GM06990 (cell line): ENCODE measurements around the gene SLC7A10.

Experiments
- DNase-seq: peaks from one replicate; pipeline ENCODE4 v3.0.0-alpha.2; 2011; ENCODE audit not compliant: insufficient read length; ENCODE audit errors: extremely low read depth
- H3K27me3 ChIP-seq: replicated peaks from 2 replicates; pipeline ENCODE4 v1.6.0; 2011; ENCODE audit warnings: low read length; ENCODE audit not compliant: control insufficient read depth, insufficient read depth
- H3K36me3 ChIP-seq: 2 replicates; pipeline ENCODE4 v1.5.1; 2011; ENCODE audit warnings: low read length; ENCODE audit not compliant: control insufficient read depth, insufficient read depth
- H3K4me3 ChIP-seq: replicated peaks from 2 replicates; pipeline ENCODE4 v1.5.1; 2011; ENCODE audit warnings: low read depth, mild to moderate bottlenecking, control low read depth, low read length
- CTCF ChIP-seq: IDR thresholded peaks from 2 replicates; pipeline ENCODE4 v1.5.1; 2011; ENCODE audit warnings: low read length, control low read depth, mild to moderate bottlenecking, inconsistent platforms; ENCODE audit not compliant: insufficient read depth, poor library complexity, severe bottlenecking

SLC7A10 gene

GRCh38 chr19:33175156-33175782 lies 50.4 kb downstream of the SLC7A10 start:
- H3K36me3 ChIP-seq: peaks cover 1% of the 10 kb centered on the region; the same call in 1 of the 2 replicates
- no peak for TF ChIP-seq CTCF
- H3K27me3 ChIP-seq: no peaks in the 10 kb centered on the region
- no peak for DNase-seq
- H3K4me3 ChIP-seq: no peak overlapping the region; the same call in 1 of the 2 replicates

GRCh38 chr19:33174186-33174585 lies 51.5 kb downstream of the SLC7A10 start:
- TF ChIP-seq CTCF: no peak
- no peak for DNase-seq
- no peaks in the 10 kb centered on the region for H3K27me3 ChIP-seq
- peaks cover 1% of the 10 kb centered on the region; the same call in 1 of the 2 replicates for H3K36me3 ChIP-seq
- H3K4me3 ChIP-seq: no peak overlapping the region

- peaks cover 1% of the 10 kb centered on the region; the same call in 1 of the 2 replicates for H3K36me3 ChIP-seq
- no peak for TF ChIP-seq CTCF
- no peak for DNase-seq
- no peaks in the 10 kb centered on the region for H3K27me3 ChIP-seq
- no peak overlapping the region for H3K4me3 ChIP-seq
Observed at GRCh38 chr19:33171916-33172359, 53.7 kb downstream of the SLC7A10 start.

- no peak for DNase-seq
- H3K27me3 ChIP-seq: no peaks in the 10 kb centered on the region
- H3K4me3 ChIP-seq: no peak overlapping the region
- peaks cover 1% of the 10 kb centered on the region; the same call in 1 of the 2 replicates for H3K36me3 ChIP-seq
- no peak for TF ChIP-seq CTCF
Observed at GRCh38 chr19:33171222-33171795, 54.3 kb downstream of the SLC7A10 start.

GRCh38 chr19:33168528-33168927 lies 57.1 kb downstream of the SLC7A10 start:
- H3K27me3 ChIP-seq: no peaks in the 10 kb centered on the region
- DNase-seq: no peak
- no peak overlapping the region for H3K4me3 ChIP-seq
- peaks cover 1% of the 10 kb centered on the region; the same call in 1 of the 2 replicates for H3K36me3 ChIP-seq
- no peak for TF ChIP-seq CTCF
